ENCODE results near the gene EGLN3. TPM values are rescaled to one million over a fixed set of nuclear protein-coding genes. Genes with fewer than 3 reads are reported as not detected.

The EGLN3 gene
- total and polyA plus RNA-seq, 2 of the 13 experiments (the other 11 are each of a cell fraction or from before 2014, with no cell fraction given), result 0.18 to 27.3 TPM

- TF ChIP-seq AHDC1 (CRISPR knock-in tag; IDR thresholded peaks at IDR 0.05; ENCODE audit: borderline replicate concordance) (peak; percentile 43; the same call in 1 of the 2 replicates), BCL3 (CRISPR knock-in tag; IDR thresholded peaks at IDR 0.05) (no peak)
These were observed 53.5 kb downstream of the EGLN3 start (continued) for GRCh38 chr14:33897382-33897781.

- H3K36me3 ChIP-seq (replicated peaks in 1 of 2; ENCODE audit: control insufficient read depth in 1 of 2, insufficient read depth in 2 of 2, low read length in 2 of 2), result no peaks in the 10 kb centered on the region
- H3K4me2 ChIP-seq (ENCODE audit: low read depth, low read length), result no peak overlapping the region
- no peaks in the 10 kb centered on the region for H3K79me2 ChIP-seq (ENCODE audit: insufficient read depth, low read length)
- CTCF ChIA-PET (ENCODE audit: low intra/inter-chr PET ratio, low total read pairs), result no interaction called here
- H3K27ac ChIP-seq (ENCODE audit: extremely low read length, insufficient read depth, low read length), result no peak overlapping the region
- in situ Hi-C loops (cut with HindIII; ENCODE audit: extremely low pct_ligation_motif_present, low pct_unique_long_range_greater_than_20kb) (no loop called here), intact Hi-C loops (cut with micrococcal nuclease; ENCODE audit: unreplicated experiment) (no loop called here)
- 0 out of 2 replicates have a peak, but pooled peaks cover under 1% of the 10 kb centered on the region for H3K9me3 ChIP-seq (ENCODE audit: low read length)
- no peak overlapping the region for H2AFZ ChIP-seq (ENCODE audit: low read length)
- H3K4me1 ChIP-seq (ENCODE audit: insufficient read depth, low read length), result peaks cover 4% of the 10 kb centered on the region
- no TSS peak for BruUV-seq (replicated peaks)
- 68% methylated on average over 1 of the region's 1 CpG for WGBS (ENCODE audit: low lambda C conversion rate)
- peak; percentile 98 for TF ChIP-seq MNT (IDR thresholded peaks at IDR 0.05)
- TF ChIP-seq ZNF225 (CRISPR knock-in tag; IDR thresholded peaks at IDR 0.05), result no peak
- no peak for TF ChIP-seq CEBPZ (IDR thresholded peaks at IDR 0.05; ENCODE audit: low read length)
- H3K9ac ChIP-seq (ENCODE audit: insufficient read depth, low read depth, low read length), result no peak overlapping the region
- H3K27me3 ChIP-seq (ENCODE audit: control insufficient read depth in 1 of 2, insufficient read depth in 2 of 2, low read length in 2 of 2), result no peaks in the 10 kb centered on the region
- POLR2A ChIA-PET, result no interaction called here
- FAIRE-seq (no peak), DNase-seq (ENCODE audit: low spot score) (no peak), ATAC-seq (no peak)
- H3K4me3 ChIP-seq (replicated peaks in 1 of 3; ENCODE audit: insufficient read depth in 1 of 3, low read depth in 2 of 3, low read length in 3 of 3), result no peak overlapping the region
- H4K20me1 ChIP-seq (ENCODE audit: insufficient read depth, low read length), result no peaks in the 10 kb centered on the region
These were observed 56.5 kb downstream of the EGLN3 start for GRCh38 chr14:33894339-33894738.
